Esophagus muscularis mucosa (tissue), 3 donors: ENCODE data around the gene MKS1.

Experiments used
- CTCF ChIP-seq, 3 experiments: fragments of 200-600 bp in 2 of 3; fragments of 450-650 bp in 1 of 3; sonication (generic) in 2 of 3; IDR thresholded peaks; one replicate each; pipeline ENCODE4 v1.5.1; 2017 to 2019; ENCODE audit warnings: antibody characterized with exemption in 3 of 3, mild to moderate bottlenecking in 2 of 3, moderate library complexity in 1 of 3
- POLR2A ChIP-seq: fragments of 450-650 bp; IDR thresholded peaks from one replicate; pipeline ENCODE4 v1.6.1; 2017; ENCODE audit warnings: antibody characterized with exemption, moderate library complexity, mild to moderate bottlenecking, low read depth
- POLR2AphosphoS5 ChIP-seq, 2 donors: sonication (generic); formaldehyde crosslinking; IDR thresholded peaks; one replicate each; pipeline ENCODE4 v1.6.1; 2017; ENCODE audit warnings: antibody characterized with exemption in 2 of 2

DNA sequence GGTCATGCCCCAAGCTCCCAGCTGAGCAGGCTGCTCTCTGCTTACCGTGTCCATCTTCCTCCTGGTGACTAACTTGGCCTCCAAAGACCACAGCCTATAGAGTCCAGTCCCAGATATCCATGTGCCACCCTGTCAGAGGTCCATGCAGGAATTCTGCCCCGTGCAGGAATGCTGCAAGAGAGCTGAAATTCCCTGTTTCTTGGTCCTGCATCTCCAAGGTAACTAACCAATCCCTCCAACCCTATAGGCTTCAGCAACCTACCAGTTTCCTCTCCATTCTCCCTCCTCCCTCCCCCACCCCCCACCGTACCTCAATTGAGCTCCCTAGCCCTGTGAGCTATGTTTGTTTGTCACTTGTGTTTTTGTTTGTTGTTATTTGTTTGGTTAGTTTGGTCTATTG, 9.6 kb upstream of the MKS1 start:
- TF ChIP-seq POLR2AphosphoS5 (IDR thresholded peaks at IDR 0.05) (no peak), CTCF (IDR thresholded peaks at IDR 0.05) (no peak), POLR2A (no peak)
